HCT116 (cell line): ENCODE data around the gene KRTAP25-1. TPM values are rescaled to one million over a fixed set of nuclear protein-coding genes. Genes with fewer than 3 reads are reported as not detected.

Source experiments
- ATAC-seq: fragments of 200-7000 bp; cut with Tn5 transposase; 2 replicates; pipeline ENCODE4 v1.9.1; 2020; ENCODE audit warnings: mild to moderate bottlenecking, moderate library complexity
- BruUV-seq: library from RNA; stranded (reverse); fragments of 400-500 nt; replicated peaks from 2 replicates; lab custom pipeline; 2021; lab: Mats Ljungman, UMichigan
- CTCF ChIA-PET: fragments of 300-600 bp; sonication (Branson Sonifier 250); formaldehyde crosslinking; loops from one replicate; lab custom pipeline; 2021; ENCODE audit warnings: antibody characterized with exemption; lab: Charles Lee
- POLR2A ChIA-PET: fragments of 300-600, 350-600 bp; sonication (Branson Sonifier 250); formaldehyde crosslinking; loops from one replicate; lab custom pipeline; 2021; ENCODE audit warnings: antibody characterized with exemption; lab: Charles Lee
- RAD21 ChIA-PET, 2 experiments: fragments of 300-600 bp; sonication (Branson Sonifier 250); formaldehyde crosslinking; loops; one replicate each; lab custom pipeline; 2023; ENCODE audit warnings: low total read pairs in 2 of 2; ENCODE audit not compliant: uncharacterized antibody in 2 of 2, unreplicated experiment in 2 of 2, low non-redundant PET in 1 of 2; lab: Charles Lee
- DNase-seq: peaks from one replicate; pipeline ENCODE4 v3.0.0-alpha.2; 2010; ENCODE audit warnings: low read depth, low spot score
- H2AFZ ChIP-seq: fragments of 200-600 bp; shearing (Covaris generic), sonication (generic); 2 replicates; pipeline ENCODE4 v1.6.1; 2017; ENCODE audit warnings: low read depth, mixed run types, mixed read lengths, antibody characterized with exemption, low read length; ENCODE audit not compliant: poor library complexity, severe bottlenecking
- H3K27ac ChIP-seq: 2 replicates; pipeline ENCODE4 v1.5.1; 2012; ENCODE audit warnings: low read depth, low read length
- H3K27me3 ChIP-seq: fragments of 200-600 bp; sonication (generic); 2 replicates; pipeline ENCODE4 v1.6.1; 2016; ENCODE audit warnings: mixed run types, low read length, mixed read lengths; ENCODE audit not compliant: insufficient read depth
- H3K36me3 ChIP-seq, 2 experiments: fragments of 200-500 bp in 1 of 2; fragments of 200-600 bp in 1 of 2; sonication (Bioruptor generic) in 1 of 2; sonication (generic) in 1 of 2; 2 replicates each; pipeline versions ENCODE4 v1.5.1 to v1.6.1; 2014 to 2016; ENCODE audit warnings: low read length in 2 of 2, inconsistent platforms in 1 of 2, mixed read lengths in 1 of 2, mixed run types in 1 of 2; ENCODE audit not compliant: insufficient read depth in 2 of 2, control insufficient read depth in 1 of 2
- H3K4me1 ChIP-seq, 2 experiments: fragments of 200-600 bp in 1 of 2; sonication (generic) in 1 of 2; 2 replicates each; pipeline versions ENCODE4 v1.5.1 to v1.6.1; 2012 to 2017; ENCODE audit warnings: low read length in 2 of 2, inconsistent platforms in 1 of 2, mild to moderate bottlenecking in 1 of 2, mixed read lengths in 1 of 2, mixed run types in 1 of 2, moderate library complexity in 1 of 2; ENCODE audit not compliant: insufficient read depth in 2 of 2, control insufficient read depth in 1 of 2
- H3K4me2 ChIP-seq: fragments of 200-600 bp; sonication (generic); 2 replicates; pipeline ENCODE4 v1.6.1; 2017; ENCODE audit warnings: mixed run types, low read length, mixed read lengths
- H3K4me3 ChIP-seq, 2 experiments: fragments of 200-600 bp in 1 of 2; sonication (generic) in 1 of 2; replicated peaks in 1 of 2; 2 replicates each; pipeline ENCODE4 v1.5.1; 2011 to 2016; ENCODE audit warnings: low read length in 2 of 2, control low read depth in 1 of 2, low read depth in 1 of 2, mild to moderate bottlenecking in 1 of 2, mixed read lengths in 1 of 2, mixed run types in 1 of 2
- H3K79me2 ChIP-seq: fragments of 200-600 bp; sonication (generic); 2 replicates; pipeline ENCODE4 v1.6.1; 2017; ENCODE audit warnings: mild to moderate bottlenecking, mixed run types, low read length, moderate library complexity, mixed read lengths; ENCODE audit not compliant: insufficient read depth
- H3K9ac ChIP-seq: fragments of 200-600 bp; sonication (generic); 2 replicates; pipeline ENCODE4 v1.6.1; 2016; ENCODE audit warnings: low read length, mixed read lengths
- H3K9me2 ChIP-seq: fragments of 200-600 bp; sonication (generic), shearing (Covaris generic); 2 replicates; pipeline ENCODE4 v1.6.1; 2017; ENCODE audit warnings: mixed run types, mild to moderate bottlenecking, moderate library complexity; ENCODE audit not compliant: insufficient read depth
- H3K9me3 ChIP-seq, 2 experiments: fragments of 200-500 bp in 1 of 2; fragments of 200-600 bp in 1 of 2; sonication (Bioruptor generic) in 1 of 2; sonication (generic) in 1 of 2; 2 replicates each; pipeline ENCODE4 v1.6.1; 2014 to 2017; ENCODE audit warnings: low read length in 2 of 2, mixed read lengths in 2 of 2, inconsistent platforms in 1 of 2, low read depth in 1 of 2, mild to moderate bottlenecking in 1 of 2, mixed run types in 1 of 2, moderate library complexity in 1 of 2; ENCODE audit not compliant: control insufficient read depth in 1 of 2, insufficient read depth in 1 of 2
- H4K20me1 ChIP-seq: fragments of 200-600 bp; sonication (generic), shearing (Covaris generic); 2 replicates; pipeline ENCODE4 v1.6.1; 2017; ENCODE audit warnings: mixed run types, mild to moderate bottlenecking, moderate library complexity; ENCODE audit not compliant: insufficient read depth
- CBX3 ChIP-seq: IDR thresholded peaks from 2 replicates; pipeline ENCODE4 v1.6.1; 2012; ENCODE audit warnings: low read depth
- CEBPB ChIP-seq: IDR thresholded peaks from 2 replicates; pipeline ENCODE4 v1.6.1; 2012; ENCODE audit warnings: low read depth
- ELF1 ChIP-seq: IDR thresholded peaks from 2 replicates; pipeline ENCODE4 v1.6.1; 2012; ENCODE audit warnings: low read depth, borderline replicate concordance
- EZH2 ChIP-seq: fragments of 200-600 bp; sonication (generic); IDR thresholded peaks from 2 replicates; pipeline ENCODE4 v1.6.1; 2017; ENCODE audit warnings: antibody characterized with exemption, mixed run types
- EZH2phosphoT487 ChIP-seq: fragments of 200-600 bp; IDR thresholded peaks from 2 replicates; pipeline ENCODE4 v1.6.1; 2018; ENCODE audit warnings: antibody characterized with exemption, borderline replicate concordance
- JUND ChIP-seq: IDR thresholded peaks from 2 replicates; pipeline ENCODE4 v1.6.1; 2012
- MAX ChIP-seq: IDR thresholded peaks from 2 replicates; pipeline ENCODE4 v1.6.1; 2012
- POLR2AphosphoS5 ChIP-seq: IDR thresholded peaks from 2 replicates; pipeline ENCODE4 v1.6.1; 2011; ENCODE audit warnings: mild to moderate bottlenecking, low read depth, low read length, moderate library complexity
- RAD21 ChIP-seq: IDR thresholded peaks from 2 replicates; pipeline ENCODE4 v1.6.1; 2012; ENCODE audit warnings: low read depth, mild to moderate bottlenecking
- SRF ChIP-seq: IDR thresholded peaks from 2 replicates; pipeline ENCODE4 v1.6.1; 2012; ENCODE audit warnings: low read depth
- TCF7L2 ChIP-seq: IDR thresholded peaks from 2 replicates; pipeline ENCODE4 v1.7.0; 2011; ENCODE audit warnings: borderline replicate concordance, inconsistent platforms; ENCODE audit not compliant: insufficient read depth, insufficient read length; ENCODE audit errors: extremely low read depth
- intact Hi-C: fragments of 100-400 bp; cut with micrococcal nuclease; formaldehyde crosslinking; loops from 2 replicates; pipeline ENCODE4 v1.10.0; 2022
- total RNA-seq: library from RNA; stranded (reverse); gene quantifications from one replicate; pipeline ENCODE4 v1.2.1, GENCODE V29; 2021; ENCODE audit not compliant: unreplicated experiment
- TF ChIP-seq, protein P1 (sequence below), 3 experiments: fragments of 200-600 bp in 1 of 3; sonication (generic) in 1 of 3; IDR thresholded peaks in 2 of 3; conservative IDR thresholded peaks in 1 of 3; 2 replicates each; pipeline ENCODE4 v1.5.1; 2012 to 2017; ENCODE audit warnings: low read depth in 2 of 3, low read length in 2 of 3, antibody characterized with exemption in 1 of 3, borderline replicate concordance in 1 of 3, control low read depth in 1 of 3, mild to moderate bottlenecking in 1 of 3, mixed read lengths in 1 of 3, mixed run types in 1 of 3, moderate library complexity in 1 of 3; ENCODE audit not compliant: insufficient read depth in 1 of 3

KRTAP25-1 gene
- total RNA-seq, 1 experiment from 2014 or later, result not detected

DNA sequence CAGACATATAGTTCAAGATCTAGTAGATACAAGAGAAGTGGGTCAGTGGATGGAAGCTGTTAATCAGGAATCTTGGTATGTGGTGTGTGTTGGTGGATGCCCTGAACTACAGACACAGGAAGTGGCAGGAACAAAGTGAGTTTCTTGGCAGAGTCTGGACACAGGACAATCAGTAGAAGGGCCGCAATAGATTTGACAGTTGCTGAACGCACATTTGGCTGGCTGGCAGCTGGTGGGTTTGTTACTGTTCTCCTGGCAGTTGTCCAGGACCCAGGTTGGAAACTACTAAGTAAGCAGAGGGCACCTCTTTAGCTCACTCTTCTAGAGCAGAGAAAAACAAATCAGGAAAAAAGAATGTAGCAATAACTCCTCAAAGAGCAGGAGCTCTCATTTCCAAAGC lies 17.6 kb upstream of the KRTAP25-1 start:
- intact Hi-C loops, result no loop called here
- no peak for ATAC-seq
- CTCF ChIA-PET, result no interaction called here

More for the DNA sequence above, 17.6 kb upstream of the KRTAP25-1 start:
- TF ChIP-seq EZH2phosphoT487 (no peak), SRF (no peak), CEBPB (no peak), POLR2AphosphoS5 (no peak), TCF7L2 (no peak), JUND (no peak), CBX3 (no peak), EZH2 (no peak), MAX (no peak), RAD21 (no peak), ELF1 (no peak)
- TF ChIP-seq, protein P1, sequence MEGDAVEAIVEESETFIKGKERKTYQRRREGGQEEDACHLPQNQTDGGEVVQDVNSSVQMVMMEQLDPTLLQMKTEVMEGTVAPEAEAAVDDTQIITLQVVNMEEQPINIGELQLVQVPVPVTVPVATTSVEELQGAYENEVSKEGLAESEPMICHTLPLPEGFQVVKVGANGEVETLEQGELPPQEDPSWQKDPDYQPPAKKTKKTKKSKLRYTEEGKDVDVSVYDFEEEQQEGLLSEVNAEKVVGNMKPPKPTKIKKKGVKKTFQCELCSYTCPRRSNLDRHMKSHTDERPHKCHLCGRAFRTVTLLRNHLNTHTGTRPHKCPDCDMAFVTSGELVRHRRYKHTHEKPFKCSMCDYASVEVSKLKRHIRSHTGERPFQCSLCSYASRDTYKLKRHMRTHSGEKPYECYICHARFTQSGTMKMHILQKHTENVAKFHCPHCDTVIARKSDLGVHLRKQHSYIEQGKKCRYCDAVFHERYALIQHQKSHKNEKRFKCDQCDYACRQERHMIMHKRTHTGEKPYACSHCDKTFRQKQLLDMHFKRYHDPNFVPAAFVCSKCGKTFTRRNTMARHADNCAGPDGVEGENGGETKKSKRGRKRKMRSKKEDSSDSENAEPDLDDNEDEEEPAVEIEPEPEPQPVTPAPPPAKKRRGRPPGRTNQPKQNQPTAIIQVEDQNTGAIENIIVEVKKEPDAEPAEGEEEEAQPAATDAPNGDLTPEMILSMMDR (IDR thresholded peaks at IDR 0.05 in 2 of 3, conservative IDR thresholded peaks at IDR 0.05 in 1 of 3; ENCODE audit: borderline replicate concordance in 1 of 3, insufficient read depth in 1 of 3, low read depth in 2 of 3, low read length in 2 of 3), result no peak
- TF ChIP-seq, all 23 proteins: peak for 0
- H3K9me2 ChIP-seq, result no peaks in the 10 kb centered on the region
- POLR2A ChIA-PET, result no interaction called here
- H3K9ac ChIP-seq, result no peak overlapping the region
- H3K36me3 ChIP-seq, result no peaks in the 10 kb centered on the region
- peaks cover 3 to 22% of the 10 kb centered on the region in 2 experiments; a peak in 2 of 4 replicates for H3K9me3 ChIP-seq
- no peak overlapping the region for H3K4me3 ChIP-seq
- no TSS peak for BruUV-seq
- no peaks in the 10 kb centered on the region for H4K20me1 ChIP-seq
- H3K4me2 ChIP-seq, result no peak overlapping the region
- no peak overlapping the region for H2AFZ ChIP-seq
- no peaks in the 10 kb centered on the region for H3K4me1 ChIP-seq
- H3K27me3 ChIP-seq, result no peaks in the 10 kb centered on the region
- no peaks in the 10 kb centered on the region for H3K79me2 ChIP-seq
- no peak for DNase-seq
- no peak overlapping the region for H3K27ac ChIP-seq
- RAD21 ChIA-PET, result no interaction called here
